NCI-H524 (cell line): ENCODE measurements around the gene DBI.

Source experiments
- DNase-seq, 2 experiments: peaks; one replicate each; lab custom pipeline; 2025; lab: John Stamatoyannopoulos, UW

The DBI gene

GRCh38 chr2:119366649-119367471 lies at the start of gene DBI, which contains the start of gene C2orf76:
TSS of gene DBI (plus strand) at chr2:119366977. CDS start at chr2:119367052, 75 bp downstream.
TSS of gene C2orf76 (minus strand) at chr2:119366834. CDS start at chr2:119339959, 26,875 bp downstream.
- peak; percentile 90 to 95 for DNase-seq

- DNase-seq: no peak
Measured at GRCh38 chr2:119317554-119317953, 49.2 kb upstream of the DBI start.

- no peak for DNase-seq
Measured at GRCh38 chr2:119319593-119319992, 47.2 kb upstream of the DBI start.

GRCh38 chr2:119323459-119323858 lies 43.3 kb upstream of the DBI start:
- no peak for DNase-seq

GRCh38 chr2:119324685-119325270 lies 42.0 kb upstream of the DBI start:
- DNase-seq: no peak

- DNase-seq: no peak
Measured at GRCh38 chr2:119326938-119327337, 39.8 kb upstream of the DBI start.

- DNase-seq: no peak
Measured at GRCh38 chr2:119327431-119327830, 39.3 kb upstream of the DBI start.

- no peak for DNase-seq
Measured at GRCh38 chr2:119332953-119333352, 33.8 kb upstream of the DBI start.

- no peak for DNase-seq
Measured at GRCh38 chr2:119333360-119333759, 33.4 kb upstream of the DBI start.

GRCh38 chr2:119333833-119334232 lies 32.9 kb upstream of the DBI start:
- no peak for DNase-seq

GRCh38 chr2:119337749-119338148 lies 29.0 kb upstream of the DBI start:
- no peak for DNase-seq

- DNase-seq: no peak
Measured at GRCh38 chr2:119338272-119338671, 28.5 kb upstream of the DBI start.

GRCh38 chr2:119338826-119339561 lies 27.8 kb upstream of the DBI start:
- no peak for DNase-seq

GRCh38 chr2:119339562-119339923 lies 27.2 kb upstream of the DBI start:
- no peak for DNase-seq

GRCh38 chr2:119341684-119342083 lies 25.1 kb upstream of the DBI start:
- no peak for DNase-seq

GRCh38 chr2:119349289-119349688 lies 17.5 kb upstream of the DBI start:
- DNase-seq: no peak

- DNase-seq: no peak
Measured at GRCh38 chr2:119350311-119350998, 16.3 kb upstream of the DBI start.

GRCh38 chr2:119352357-119352756 lies 14.4 kb upstream of the DBI start:
- no peak for DNase-seq

- no peak for DNase-seq
Measured at GRCh38 chr2:119354860-119355259, 11.9 kb upstream of the DBI start.

- no peak for DNase-seq
Measured at GRCh38 chr2:119359774-119360173, 7.0 kb upstream of the DBI start.

GRCh38 chr2:119360423-119360966 lies 6.3 kb upstream of the DBI start:
- no peak for DNase-seq

GRCh38 chr2:119364798-119365197 lies 2.0 kb upstream of the DBI start:
- no peak for DNase-seq
